Spleen (tissue), 7 donors: ENCODE data around the gene FUT7.

Source experiments
- CTCF ChIP-seq, 11 experiments: fragments of 200-600 bp in 7 of 11; fragments of 450-650 bp in 4 of 11; sonication (generic) in 4 of 11; IDR thresholded peaks in 8 of 11; conservative IDR thresholded peaks in 3 of 11; 1 replicate in 7 of 11; 2 replicates in 4 of 11; pipeline versions ENCODE4 v1.4.0 to v1.8.0; 2016 to 2021; ENCODE audit warnings: antibody characterized with exemption in 11 of 11, inconsistent platforms in 4 of 11, mild to moderate bottlenecking in 1 of 11
- POLR2A ChIP-seq, 3 donors: fragments of 450-650 bp; IDR thresholded peaks; one replicate each; pipeline ENCODE4 v1.5.1; 2017; ENCODE audit warnings: antibody characterized with exemption in 3 of 3, mild to moderate bottlenecking in 1 of 3
- donor health status: DM: no; HTN: no; CAD: no; lungs with moderate emphysema.
- donor health status: DM: no; HTN: no; CAD: no.
- donor health status: DM: no; HTN: no; CAD: no.

GRCh38 chr9:136991993-136992818, 39.7 kb downstream of the FUT7 start, which contains the start of gene PAXX:
- TF ChIP-seq CTCF (IDR thresholded peaks at IDR 0.05 in 8 of 11, conservative IDR thresholded peaks at IDR 0.05 in 3 of 11): no peak
- peak in 1 of 3 donors; percentile 46 for TF ChIP-seq POLR2A (IDR thresholded peaks at IDR 0.05)
